ENCODE data around the gene GGA3. TPM values are rescaled to one million over a fixed set of nuclear protein-coding genes. Genes with fewer than 3 reads are reported as not detected.

GGA3 gene
- total and polyA plus RNA-seq, 11 donors = 13.0 to 31.0 (median 22.4) TPM

DNA sequence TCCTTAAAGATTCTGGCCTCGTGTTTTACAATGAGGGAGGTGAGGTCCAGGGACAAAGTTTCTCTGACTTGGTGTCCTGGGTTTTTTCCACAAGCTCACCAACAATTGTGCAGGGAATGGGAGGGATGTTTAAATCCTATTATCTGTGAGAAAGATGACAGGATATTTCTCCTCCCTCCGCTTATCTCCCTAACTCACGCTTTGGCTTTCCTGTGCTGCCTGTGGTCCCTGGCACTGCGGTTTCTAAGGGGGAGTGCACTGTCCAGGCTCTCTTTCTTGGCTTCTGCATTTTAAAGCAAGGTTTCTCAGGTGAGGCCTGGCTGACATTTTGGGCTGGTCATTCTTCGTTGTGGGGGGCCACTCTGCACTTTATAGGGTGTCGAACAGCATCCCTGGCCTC lies 16.4 kb downstream of the GGA3 start:
- Histone ChIP-seq H3K9me3 (no peaks in the 10 kb centered on the region), H3K4me1 (peaks cover 0 to 49% (median 7%) of the 10 kb centered on the region in 12 donors), H3K27me3 (no peaks in the 10 kb centered on the region), H3K36me3 (peaks cover 0 to 80% (median 66%) of the 10 kb centered on the region in 9 donors), H3K4me3 (no peak overlapping the region), H3K27ac (no peak overlapping the region)
- 87 to 91% (median 89%) methylated on average over 6 of the region's 6 CpGs for WGBS, 4 donors
- DNase-seq (no peak), ATAC-seq (no peak)
- intact Hi-C loops (cut with DNase I) = no loop called here
- TF ChIP-seq, protein P1, sequence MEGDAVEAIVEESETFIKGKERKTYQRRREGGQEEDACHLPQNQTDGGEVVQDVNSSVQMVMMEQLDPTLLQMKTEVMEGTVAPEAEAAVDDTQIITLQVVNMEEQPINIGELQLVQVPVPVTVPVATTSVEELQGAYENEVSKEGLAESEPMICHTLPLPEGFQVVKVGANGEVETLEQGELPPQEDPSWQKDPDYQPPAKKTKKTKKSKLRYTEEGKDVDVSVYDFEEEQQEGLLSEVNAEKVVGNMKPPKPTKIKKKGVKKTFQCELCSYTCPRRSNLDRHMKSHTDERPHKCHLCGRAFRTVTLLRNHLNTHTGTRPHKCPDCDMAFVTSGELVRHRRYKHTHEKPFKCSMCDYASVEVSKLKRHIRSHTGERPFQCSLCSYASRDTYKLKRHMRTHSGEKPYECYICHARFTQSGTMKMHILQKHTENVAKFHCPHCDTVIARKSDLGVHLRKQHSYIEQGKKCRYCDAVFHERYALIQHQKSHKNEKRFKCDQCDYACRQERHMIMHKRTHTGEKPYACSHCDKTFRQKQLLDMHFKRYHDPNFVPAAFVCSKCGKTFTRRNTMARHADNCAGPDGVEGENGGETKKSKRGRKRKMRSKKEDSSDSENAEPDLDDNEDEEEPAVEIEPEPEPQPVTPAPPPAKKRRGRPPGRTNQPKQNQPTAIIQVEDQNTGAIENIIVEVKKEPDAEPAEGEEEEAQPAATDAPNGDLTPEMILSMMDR (IDR thresholded peaks at IDR 0.05) = no peak
- TF ChIP-seq POLR2A (IDR thresholded peaks at IDR 0.05) = no peak

DNA sequence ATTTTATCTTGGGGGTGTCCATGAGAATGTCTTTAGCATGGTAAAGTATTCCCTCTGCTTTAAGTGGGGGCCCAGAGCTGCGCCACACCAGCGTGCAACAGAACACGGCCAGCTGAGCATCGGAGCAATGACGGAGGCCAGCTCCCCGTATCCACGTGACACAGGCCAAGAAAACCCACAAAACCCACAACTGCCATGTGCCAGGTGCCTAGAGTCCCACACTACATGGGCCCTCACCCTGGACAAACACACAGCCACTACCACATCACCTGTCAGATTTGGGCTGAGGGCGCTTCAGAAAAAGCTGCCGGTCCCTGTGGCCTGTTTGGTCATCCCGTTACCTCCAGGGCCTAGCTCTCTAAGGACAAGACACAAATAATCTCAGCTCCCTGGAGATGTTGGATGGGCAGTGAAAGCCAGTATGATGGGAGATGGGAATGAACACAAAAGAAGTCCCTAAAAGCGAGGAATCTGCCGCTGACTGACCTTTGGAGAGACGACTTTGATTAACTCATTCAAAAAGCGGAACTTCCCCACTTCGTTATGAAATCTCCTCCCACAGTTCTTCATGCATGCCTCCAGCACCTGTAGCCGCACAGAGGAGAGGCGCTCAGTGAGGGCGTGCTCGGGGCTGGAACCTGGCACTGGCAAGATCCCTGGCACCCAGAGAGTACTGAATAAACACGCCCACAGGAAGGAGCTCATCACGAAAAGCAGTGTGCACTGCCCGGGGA lies 17.1 kb downstream of the GGA3 start:
- no peak overlapping the region for H3K27ac ChIP-seq
- ATAC-seq (no peak), DNase-seq (no peak)
- intact Hi-C loops (cut with DNase I) = no loop called here
- 83 to 91% (median 90%) methylated on average over 22 of the region's 22 CpGs for WGBS, 4 donors
- H3K36me3 ChIP-seq = peaks cover 0 to 87% (median 73%) of the 10 kb centered on the region in 9 donors
- H3K4me3 ChIP-seq = no peak overlapping the region
- TF ChIP-seq, protein P1 (IDR thresholded peaks at IDR 0.05) = no peak
- no peak for TF ChIP-seq POLR2A (IDR thresholded peaks at IDR 0.05)
- peaks cover 0 to 43% (median 2%) of the 10 kb centered on the region in 12 donors for H3K4me1 ChIP-seq
- no peaks in the 10 kb centered on the region for H3K9me3 ChIP-seq
- H3K27me3 ChIP-seq = no peaks in the 10 kb centered on the region

DNA sequence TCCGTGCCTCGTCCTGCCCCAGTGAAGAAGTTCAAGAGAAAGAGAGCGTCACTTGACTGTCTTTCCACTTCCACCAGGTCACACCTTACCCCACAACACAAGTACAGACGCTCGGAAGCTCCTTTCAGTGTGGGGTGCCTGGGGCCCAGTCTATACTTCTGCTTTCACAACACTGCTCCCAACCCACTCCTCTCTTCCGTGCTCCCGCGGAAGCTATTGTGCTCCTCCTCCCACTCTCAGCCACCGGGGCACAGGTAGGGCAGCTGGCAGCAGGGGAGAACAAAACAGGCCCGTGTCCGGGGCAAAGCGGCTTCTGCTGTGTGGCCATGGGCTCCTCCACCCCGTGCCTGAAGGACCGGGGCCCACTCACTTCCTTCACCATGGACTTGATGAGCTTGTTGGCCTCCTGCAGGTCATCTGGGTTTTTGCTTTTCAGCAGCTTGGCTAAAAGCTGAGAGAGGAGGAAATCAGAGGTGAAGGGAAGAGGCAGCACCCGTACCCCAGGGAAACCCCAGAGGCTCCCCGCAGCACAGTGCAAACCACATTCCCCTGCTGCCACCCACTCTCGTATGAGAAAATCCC lies 18.9 kb downstream of the GGA3 start:
- Histone ChIP-seq H3K27ac (peak overlapping the region in 1 of 12 donors; percentile 62), H3K4me3 (no peak overlapping the region), H3K27me3 (no peaks in the 10 kb centered on the region), H3K36me3 (peaks cover 0 to 99% (median 90%) of the 10 kb centered on the region in 9 donors), H3K9me3 (no peaks in the 10 kb centered on the region), H3K4me1 (peaks cover 0 to 48% (median 7%) of the 10 kb centered on the region in 12 donors)
- ATAC-seq = no peak
- DNase-seq = no peak
- 90 to 95% (median 92%) methylated on average over 14 to 17 of the region's 17 CpGs for WGBS, 4 donors
- no peak for TF ChIP-seq POLR2A (IDR thresholded peaks at IDR 0.05)
- TF ChIP-seq, protein P1 (IDR thresholded peaks at IDR 0.05) = no peak
- intact Hi-C loops (cut with DNase I) = no loop called here

DNA sequence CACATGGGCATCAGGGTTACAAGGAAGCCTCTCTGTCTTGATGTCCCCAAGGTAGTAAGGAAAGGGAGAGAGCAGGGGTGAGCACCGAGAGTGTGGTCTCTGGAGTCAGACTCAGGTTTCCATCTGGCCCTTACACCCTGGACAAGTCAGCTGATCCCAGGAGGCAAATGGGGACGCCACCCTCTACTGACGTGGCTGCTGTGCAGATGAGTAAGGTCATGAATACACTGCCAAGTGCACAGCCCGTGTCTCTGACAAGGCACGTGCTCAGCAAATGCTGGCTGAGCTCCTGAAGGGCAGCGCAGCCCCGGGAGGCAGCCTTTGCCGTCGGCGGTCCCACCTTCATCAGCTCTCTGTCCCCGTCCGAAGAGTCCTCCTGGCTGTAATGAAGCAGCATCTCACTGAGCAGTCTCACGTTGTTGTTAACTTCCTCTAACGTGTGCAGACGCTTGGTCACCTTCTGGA lies 19.4 kb downstream of the GGA3 start:
- intact Hi-C loops (cut with DNase I) = no loop called here
- H3K4me1 ChIP-seq = peaks cover 0 to 48% (median 9%) of the 10 kb centered on the region in 12 donors
- DNase-seq (peak in 1 of 5 donors; percentile 65), ATAC-seq (peak in 3 of 4 donors; percentile 35 to 63 (median 45))
- H3K36me3 ChIP-seq = peaks cover 0 to 100% (median 95%) of the 10 kb centered on the region in 9 donors
- TF ChIP-seq POLR2A (IDR thresholded peaks at IDR 0.05) = no peak
- no peaks in the 10 kb centered on the region for H3K27me3 ChIP-seq
- no peaks in the 10 kb centered on the region for H3K9me3 ChIP-seq
- H3K27ac ChIP-seq = peak overlapping the region in 1 of 12 donors; percentile 62
- H3K4me3 ChIP-seq = no peak overlapping the region
- 72 to 82% (median 81%) methylated on average over 5 to 15 of the region's 15 CpGs for WGBS, 4 donors

All from heart left ventricle (tissue), 16 donors.